ENCODE data around the gene TMEM151B. TPM values are rescaled to one million over a fixed set of nuclear protein-coding genes. Genes with fewer than 3 reads are reported as not detected.

Gene TMEM151B
- total and polyA plus RNA-seq, 2 of the 13 experiments (the other 11 are each of a cell fraction or from before 2014, with no cell fraction given) = not detected

GRCh38 chr6:44237021-44237812 lies 33.0 kb upstream of the TMEM151B start (continued):
- TF ChIP-seq, protein P1, sequence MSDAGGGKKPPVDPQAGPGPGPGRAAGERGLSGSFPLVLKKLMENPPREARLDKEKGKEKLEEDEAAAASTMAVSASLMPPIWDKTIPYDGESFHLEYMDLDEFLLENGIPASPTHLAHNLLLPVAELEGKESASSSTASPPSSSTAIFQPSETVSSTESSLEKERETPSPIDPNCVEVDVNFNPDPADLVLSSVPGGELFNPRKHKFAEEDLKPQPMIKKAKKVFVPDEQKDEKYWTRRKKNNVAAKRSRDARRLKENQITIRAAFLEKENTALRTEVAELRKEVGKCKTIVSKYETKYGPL (CRISPR knock-in tag; IDR thresholded peaks at IDR 0.05) = no peak
- TF ChIP-seq FOXA3 (CRISPR knock-in tag; IDR thresholded peaks at IDR 0.05) (peak; percentile 82), ZNF879 (CRISPR knock-in tag; IDR thresholded peaks at IDR 0.05) (0 out of 2 replicates have a peak, but pooled peaks have one; percentile 18), IRX3 (CRISPR knock-in tag; IDR thresholded peaks at IDR 0.05; ENCODE audit: borderline replicate concordance, low read depth) (0 out of 2 replicates have a peak, but pooled peaks have one; percentile 51), ZNF253 (CRISPR knock-in tag; IDR thresholded peaks at IDR 0.05; ENCODE audit: borderline replicate concordance) (no peak), MEIS1 (CRISPR knock-in tag; IDR thresholded peaks at IDR 0.05; ENCODE audit: borderline replicate concordance) (peak; percentile 41; the same call in 1 of the 2 replicates), ATF2 (CRISPR knock-in tag; IDR thresholded peaks at IDR 0.05) (no peak), ZNF572 (CRISPR knock-in tag; IDR thresholded peaks at IDR 0.05) (peak; percentile 54; the same call in 1 of the 2 replicates), MTA1 (CRISPR knock-in tag; IDR thresholded peaks at IDR 0.05; ENCODE audit: borderline replicate concordance) (peak; percentile 4; the same call in 1 of the 2 replicates), SIN3A (IDR thresholded peaks at IDR 0.05; ENCODE audit: borderline replicate concordance, low read depth, low read length) (peak; percentile 59; the same call in 1 of the 2 replicates), ZNF556 (CRISPR knock-in tag; IDR thresholded peaks at IDR 0.05; ENCODE audit: borderline replicate concordance) (no peak), SP2 (CRISPR knock-in tag; IDR thresholded peaks at IDR 0.05) (0 out of 2 replicates have a peak, but pooled peaks have one; percentile 54), ZNF468 (CRISPR knock-in tag; IDR thresholded peaks at IDR 0.05) (0 out of 2 replicates have a peak, but pooled peaks have one; percentile 25), ERF (CRISPR knock-in tag; IDR thresholded peaks at IDR 0.05) (0 out of 2 replicates have a peak, but pooled peaks have one; percentile 23), TRIM24 (CRISPR knock-in tag; IDR thresholded peaks at IDR 0.05) (no peak), ZBTB3 (CRISPR knock-in tag; IDR thresholded peaks at IDR 0.05; ENCODE audit: borderline replicate concordance, low read depth) (no peak), RFXAP (CRISPR knock-in tag; IDR thresholded peaks at IDR 0.05; ENCODE audit: borderline replicate concordance) (peak; percentile 32; the same call in 1 of the 2 replicates)
- TF ChIP-seq, protein P2, sequence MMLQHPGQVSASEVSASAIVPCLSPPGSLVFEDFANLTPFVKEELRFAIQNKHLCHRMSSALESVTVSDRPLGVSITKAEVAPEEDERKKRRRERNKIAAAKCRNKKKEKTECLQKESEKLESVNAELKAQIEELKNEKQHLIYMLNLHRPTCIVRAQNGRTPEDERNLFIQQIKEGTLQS (CRISPR knock-in tag; IDR thresholded peaks at IDR 0.05) = peak; percentile 81
- TF ChIP-seq, protein P3, sequence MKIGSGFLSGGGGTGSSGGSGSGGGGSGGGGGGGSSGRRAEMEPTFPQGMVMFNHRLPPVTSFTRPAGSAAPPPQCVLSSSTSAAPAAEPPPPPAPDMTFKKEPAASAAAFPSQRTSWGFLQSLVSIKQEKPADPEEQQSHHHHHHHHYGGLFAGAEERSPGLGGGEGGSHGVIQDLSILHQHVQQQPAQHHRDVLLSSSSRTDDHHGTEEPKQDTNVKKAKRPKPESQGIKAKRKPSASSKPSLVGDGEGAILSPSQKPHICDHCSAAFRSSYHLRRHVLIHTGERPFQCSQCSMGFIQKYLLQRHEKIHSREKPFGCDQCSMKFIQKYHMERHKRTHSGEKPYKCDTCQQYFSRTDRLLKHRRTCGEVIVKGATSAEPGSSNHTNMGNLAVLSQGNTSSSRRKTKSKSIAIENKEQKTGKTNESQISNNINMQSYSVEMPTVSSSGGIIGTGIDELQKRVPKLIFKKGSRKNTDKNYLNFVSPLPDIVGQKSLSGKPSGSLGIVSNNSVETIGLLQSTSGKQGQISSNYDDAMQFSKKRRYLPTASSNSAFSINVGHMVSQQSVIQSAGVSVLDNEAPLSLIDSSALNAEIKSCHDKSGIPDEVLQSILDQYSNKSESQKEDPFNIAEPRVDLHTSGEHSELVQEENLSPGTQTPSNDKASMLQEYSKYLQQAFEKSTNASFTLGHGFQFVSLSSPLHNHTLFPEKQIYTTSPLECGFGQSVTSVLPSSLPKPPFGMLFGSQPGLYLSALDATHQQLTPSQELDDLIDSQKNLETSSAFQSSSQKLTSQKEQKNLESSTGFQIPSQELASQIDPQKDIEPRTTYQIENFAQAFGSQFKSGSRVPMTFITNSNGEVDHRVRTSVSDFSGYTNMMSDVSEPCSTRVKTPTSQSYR (CRISPR knock-in tag; IDR thresholded peaks at IDR 0.05; ENCODE audit: borderline replicate concordance) = no peak
- TF ChIP-seq, protein P4, sequence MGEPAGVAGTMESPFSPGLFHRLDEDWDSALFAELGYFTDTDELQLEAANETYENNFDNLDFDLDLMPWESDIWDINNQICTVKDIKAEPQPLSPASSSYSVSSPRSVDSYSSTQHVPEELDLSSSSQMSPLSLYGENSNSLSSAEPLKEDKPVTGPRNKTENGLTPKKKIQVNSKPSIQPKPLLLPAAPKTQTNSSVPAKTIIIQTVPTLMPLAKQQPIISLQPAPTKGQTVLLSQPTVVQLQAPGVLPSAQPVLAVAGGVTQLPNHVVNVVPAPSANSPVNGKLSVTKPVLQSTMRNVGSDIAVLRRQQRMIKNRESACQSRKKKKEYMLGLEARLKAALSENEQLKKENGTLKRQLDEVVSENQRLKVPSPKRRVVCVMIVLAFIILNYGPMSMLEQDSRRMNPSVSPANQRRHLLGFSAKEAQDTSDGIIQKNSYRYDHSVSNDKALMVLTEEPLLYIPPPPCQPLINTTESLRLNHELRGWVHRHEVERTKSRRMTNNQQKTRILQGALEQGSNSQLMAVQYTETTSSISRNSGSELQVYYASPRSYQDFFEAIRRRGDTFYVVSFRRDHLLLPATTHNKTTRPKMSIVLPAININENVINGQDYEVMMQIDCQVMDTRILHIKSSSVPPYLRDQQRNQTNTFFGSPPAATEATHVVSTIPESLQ (CRISPR knock-in tag; conservative IDR thresholded peaks at IDR 0.05) = 0 out of 2 replicates have a peak, but pooled peaks have one; percentile 18

Data from HepG2 (cell line).